HS-27A (cell line): ENCODE results near the gene RNF157.
"Not testable (repeated sequence)": the region's sequence is repeated elsewhere in the genome, so short reads cannot be mapped to it uniquely, and the experiment has no call there.

Source experiments
- DNase-seq: peaks from one replicate; pipeline ENCODE4 v3.0.0-alpha.2; 2012; ENCODE audit warnings: low read depth, missing footprints

RNF157 gene

GRCh38 chr17:76189741-76190140 lies 50.6 kb downstream of the RNF157 start:
- DNase-seq: no peak

- no peak for DNase-seq
Observed at GRCh38 chr17:76189247-76189646, 51.0 kb downstream of the RNF157 start.

- no peak for DNase-seq
Observed at GRCh38 chr17:76188213-76189016, 51.9 kb downstream of the RNF157 start.

- DNase-seq: not testable (repeated sequence)
Observed at GRCh38 chr17:76186774-76187173, 53.5 kb downstream of the RNF157 start.

- DNase-seq: no peak
Observed at GRCh38 chr17:76184290-76184689, 56.0 kb downstream of the RNF157 start.

GRCh38 chr17:76182016-76182764 lies 58.1 kb downstream of the RNF157 start:
- DNase-seq: peak; percentile 58

GRCh38 chr17:76179496-76180467 lies 60.5 kb downstream of the RNF157 start:
- no peak for DNase-seq

GRCh38 chr17:76178124-76178523 lies 62.2 kb downstream of the RNF157 start:
- DNase-seq: no peak

- DNase-seq: no peak
Observed at GRCh38 chr17:76176701-76177574, 63.4 kb downstream of the RNF157 start.

GRCh38 chr17:76174037-76174436 lies 66.3 kb downstream of the RNF157 start:
- DNase-seq: no peak

- no peak for DNase-seq
Observed at GRCh38 chr17:76173474-76173873, 66.8 kb downstream of the RNF157 start.

GRCh38 chr17:76171706-76172105 lies 68.6 kb downstream of the RNF157 start:
- DNase-seq: no peak

GRCh38 chr17:76170114-76170513 lies 70.2 kb downstream of the RNF157 start:
- DNase-seq: no peak

- DNase-seq: no peak
Observed at GRCh38 chr17:76166906-76167305, 73.4 kb downstream of the RNF157 start.

- DNase-seq: no peak
Observed at GRCh38 chr17:76166168-76166567, 74.1 kb downstream of the RNF157 start.

- DNase-seq: no peak
Observed at GRCh38 chr17:76164331-76164730, 76.0 kb downstream of the RNF157 start.

- DNase-seq: no peak
Observed at GRCh38 chr17:76163919-76164318, 76.4 kb downstream of the RNF157 start.

GRCh38 chr17:76161619-76162266 lies 78.5 kb downstream of the RNF157 start:
- DNase-seq: no peak

GRCh38 chr17:76160896-76161528 lies 79.3 kb downstream of the RNF157 start:
- DNase-seq: no peak

- DNase-seq: no peak
Observed at GRCh38 chr17:76159157-76159556, 81.1 kb downstream of the RNF157 start.
